ENCODE data around the gene CSNK1E. TPM values are rescaled to one million over a fixed set of nuclear protein-coding genes. Genes with fewer than 3 reads are reported as not detected.

CSNK1E gene
- total and polyA plus RNA-seq, 2 donors from 2014 or later: 33.6 to 101 TPM

- TF ChIP-seq CTCF (IDR thresholded peaks at IDR 0.05; ENCODE audit: borderline replicate concordance, extremely low read depth, insufficient read depth): no peak
- Histone ChIP-seq H3K4me3 (ENCODE audit: low read length in 3 of 3) (no peak overlapping the region), H3K4me1 (ENCODE audit: control insufficient read depth in 2 of 3, insufficient read depth in 2 of 3, low read depth in 1 of 3, low read length in 3 of 3) (no peaks in the 10 kb centered on the region), H3K9me3 (ENCODE audit: control insufficient read depth in 2 of 3, insufficient read depth in 1 of 3, low read length in 3 of 3) (no peaks in the 10 kb centered on the region), H3K9ac (ENCODE audit: low read length in 3 of 3) (no peak overlapping the region), H3K27ac (ENCODE audit: low read depth in 2 of 2, low read length in 2 of 2) (no peak overlapping the region), H3K27me3 (ENCODE audit: control insufficient read depth, insufficient read depth, low read length) (no peaks in the 10 kb centered on the region), H3K36me3 (ENCODE audit: control insufficient read depth in 2 of 3, insufficient read depth in 3 of 3, low read length in 3 of 3) (peaks cover 3 to 13% (median 13%) of the 10 kb centered on the region in 3 donors)
- FAIRE-seq (no peak), DNase-seq (no peak)
- intact Hi-C loops (cut with DNase I): no loop called here
Observed at GRCh38 chr22:38249803-38250642, 67.2 kb downstream of the CSNK1E start.

GRCh38 chr22:38249301-38249700, 67.9 kb downstream of the CSNK1E start:
- Histone ChIP-seq H3K9ac (ENCODE audit: low read length in 3 of 3) (no peak overlapping the region), H3K4me1 (ENCODE audit: control insufficient read depth in 2 of 3, insufficient read depth in 2 of 3, low read depth in 1 of 3, low read length in 3 of 3) (no peaks in the 10 kb centered on the region), H3K27ac (ENCODE audit: low read depth in 2 of 2, low read length in 2 of 2) (no peak overlapping the region), H3K27me3 (ENCODE audit: control insufficient read depth, insufficient read depth, low read length) (no peaks in the 10 kb centered on the region), H3K4me3 (ENCODE audit: low read length in 3 of 3) (no peak overlapping the region), H3K9me3 (ENCODE audit: control insufficient read depth in 2 of 3, insufficient read depth in 1 of 3, low read length in 3 of 3) (no peaks in the 10 kb centered on the region), H3K36me3 (ENCODE audit: control insufficient read depth in 2 of 3, insufficient read depth in 3 of 3, low read length in 3 of 3) (peaks cover 3 to 17% (median 13%) of the 10 kb centered on the region in 3 donors)
- DNase-seq: no peak
- no peak for TF ChIP-seq CTCF (IDR thresholded peaks at IDR 0.05; ENCODE audit: borderline replicate concordance, extremely low read depth, insufficient read depth)
- no peak for FAIRE-seq
- intact Hi-C loops (cut with DNase I): no loop called here

GRCh38 chr22:38248280-38248679, 69.0 kb downstream of the CSNK1E start:
- Histone ChIP-seq H3K27me3 (ENCODE audit: control insufficient read depth, insufficient read depth, low read length) (no peaks in the 10 kb centered on the region), H3K36me3 (ENCODE audit: control insufficient read depth in 2 of 3, insufficient read depth in 3 of 3, low read length in 3 of 3) (peaks cover 3 to 17% (median 13%) of the 10 kb centered on the region in 3 donors), H3K9ac (ENCODE audit: low read length in 3 of 3) (no peak overlapping the region), H3K27ac (ENCODE audit: low read depth in 2 of 2, low read length in 2 of 2) (no peak overlapping the region), H3K9me3 (ENCODE audit: control insufficient read depth in 2 of 3, insufficient read depth in 1 of 3, low read length in 3 of 3) (no peaks in the 10 kb centered on the region), H3K4me3 (ENCODE audit: low read length in 3 of 3) (no peak overlapping the region), H3K4me1 (ENCODE audit: control insufficient read depth in 2 of 3, insufficient read depth in 2 of 3, low read depth in 1 of 3, low read length in 3 of 3) (peaks cover 0 to 4% (median 0%) of the 10 kb centered on the region in 3 donors)
- FAIRE-seq (no peak), DNase-seq (no peak)
- TF ChIP-seq CTCF (IDR thresholded peaks at IDR 0.05; ENCODE audit: borderline replicate concordance, extremely low read depth, insufficient read depth): no peak
- intact Hi-C loops (cut with DNase I): no loop called here
